Astrocyte (in vitro differentiated cells and primary cell): ENCODE data around the gene NEUROG3.

Source experiments
- EZH2 ChIP-seq: IDR thresholded peaks from 2 replicates; pipeline ENCODE4 v1.6.1; 2012; ENCODE audit warnings: mild to moderate bottlenecking, low read length, inconsistent platforms; ENCODE audit not compliant: insufficient read depth
- TF ChIP-seq, protein P1 (sequence below): IDR thresholded peaks from 2 replicates; pipeline ENCODE4 v1.5.1; 2011; ENCODE audit warnings: low read depth, mild to moderate bottlenecking, inconsistent platforms, low read length, moderate library complexity; ENCODE audit not compliant: insufficient read depth

DNA sequence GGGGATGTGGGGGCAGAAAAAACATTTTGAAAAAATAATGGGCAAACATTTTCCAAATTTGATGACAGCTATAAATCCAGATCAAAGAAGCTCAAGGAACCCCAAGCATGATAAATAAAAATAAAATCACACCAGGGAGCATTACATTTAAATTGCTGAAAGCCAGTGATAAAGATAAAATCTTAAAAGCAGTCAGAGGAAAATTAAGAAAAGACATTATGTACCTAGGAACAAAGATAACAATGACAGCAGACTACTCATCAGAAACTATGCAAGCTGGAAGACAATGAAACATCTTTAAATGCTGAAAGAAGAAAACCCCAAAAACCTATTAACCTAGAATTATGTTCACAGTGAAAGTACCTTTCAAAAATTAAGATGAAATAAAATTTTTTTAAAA, 23.3 kb downstream of the NEUROG3 start:
- TF ChIP-seq, protein P1, sequence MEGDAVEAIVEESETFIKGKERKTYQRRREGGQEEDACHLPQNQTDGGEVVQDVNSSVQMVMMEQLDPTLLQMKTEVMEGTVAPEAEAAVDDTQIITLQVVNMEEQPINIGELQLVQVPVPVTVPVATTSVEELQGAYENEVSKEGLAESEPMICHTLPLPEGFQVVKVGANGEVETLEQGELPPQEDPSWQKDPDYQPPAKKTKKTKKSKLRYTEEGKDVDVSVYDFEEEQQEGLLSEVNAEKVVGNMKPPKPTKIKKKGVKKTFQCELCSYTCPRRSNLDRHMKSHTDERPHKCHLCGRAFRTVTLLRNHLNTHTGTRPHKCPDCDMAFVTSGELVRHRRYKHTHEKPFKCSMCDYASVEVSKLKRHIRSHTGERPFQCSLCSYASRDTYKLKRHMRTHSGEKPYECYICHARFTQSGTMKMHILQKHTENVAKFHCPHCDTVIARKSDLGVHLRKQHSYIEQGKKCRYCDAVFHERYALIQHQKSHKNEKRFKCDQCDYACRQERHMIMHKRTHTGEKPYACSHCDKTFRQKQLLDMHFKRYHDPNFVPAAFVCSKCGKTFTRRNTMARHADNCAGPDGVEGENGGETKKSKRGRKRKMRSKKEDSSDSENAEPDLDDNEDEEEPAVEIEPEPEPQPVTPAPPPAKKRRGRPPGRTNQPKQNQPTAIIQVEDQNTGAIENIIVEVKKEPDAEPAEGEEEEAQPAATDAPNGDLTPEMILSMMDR = no peak
- no peak for TF ChIP-seq EZH2
